ENCODE measurements around the gene IL26. TPM values are rescaled to one million over a fixed set of nuclear protein-coding genes. Genes with fewer than 3 reads are reported as not detected.

Gene IL26
- polyA plus RNA-seq, 1 donor from 2014 or later = not detected

- Histone ChIP-seq H3K4me2 (ENCODE audit: low read length) (no peak overlapping the region), H3K9me2 (ENCODE audit: insufficient read depth, low read length) (no peaks in the 10 kb centered on the region), H3K27me3 (ENCODE audit: insufficient read depth, low read depth, low read length) (no peaks in the 10 kb centered on the region), H3K27ac (ENCODE audit: low read length) (no peak overlapping the region), H3F3A (ENCODE audit: insufficient read depth, low read length, poor library complexity, severe bottlenecking) (no peaks in the 10 kb centered on the region), H3K36me3 (ENCODE audit: insufficient read depth, low read length) (no peaks in the 10 kb centered on the region), H2AFZ (ENCODE audit: low read depth, low read length) (no peak overlapping the region), H4K20me1 (ENCODE audit: insufficient read depth) (no peaks in the 10 kb centered on the region), H3K79me2 (replicated peaks; ENCODE audit: insufficient read depth, low read length) (no peaks in the 10 kb centered on the region), H3K9ac (ENCODE audit: low read length) (no peak overlapping the region), H3K9me3 (ENCODE audit: low read length) (no peaks in the 10 kb centered on the region), H3K4me3 (ENCODE audit: low read length) (no peak overlapping the region)
- TF ChIP-seq MXI1 (conservative IDR thresholded peaks at IDR 0.05; ENCODE audit: poor library complexity, severe bottlenecking) (no peak), RAD21 (conservative IDR thresholded peaks at IDR 0.05) (no peak), SMC3 (conservative IDR thresholded peaks at IDR 0.05; ENCODE audit: poor library complexity) (no peak), EP300 (conservative IDR thresholded peaks at IDR 0.05; ENCODE audit: poor library complexity, severe bottlenecking) (no peak), REST (IDR thresholded peaks at IDR 0.05; ENCODE audit: borderline replicate concordance) (no peak), POLR2AphosphoS5 (IDR thresholded peaks at IDR 0.05) (no peak), TAF1 (IDR thresholded peaks at IDR 0.05; ENCODE audit: low read depth) (no peak), EZH2 (IDR thresholded peaks at IDR 0.05; ENCODE audit: borderline replicate concordance, insufficient read depth, low read length, poor library complexity, severe bottlenecking) (no peak)
- TF ChIP-seq, protein P1, sequence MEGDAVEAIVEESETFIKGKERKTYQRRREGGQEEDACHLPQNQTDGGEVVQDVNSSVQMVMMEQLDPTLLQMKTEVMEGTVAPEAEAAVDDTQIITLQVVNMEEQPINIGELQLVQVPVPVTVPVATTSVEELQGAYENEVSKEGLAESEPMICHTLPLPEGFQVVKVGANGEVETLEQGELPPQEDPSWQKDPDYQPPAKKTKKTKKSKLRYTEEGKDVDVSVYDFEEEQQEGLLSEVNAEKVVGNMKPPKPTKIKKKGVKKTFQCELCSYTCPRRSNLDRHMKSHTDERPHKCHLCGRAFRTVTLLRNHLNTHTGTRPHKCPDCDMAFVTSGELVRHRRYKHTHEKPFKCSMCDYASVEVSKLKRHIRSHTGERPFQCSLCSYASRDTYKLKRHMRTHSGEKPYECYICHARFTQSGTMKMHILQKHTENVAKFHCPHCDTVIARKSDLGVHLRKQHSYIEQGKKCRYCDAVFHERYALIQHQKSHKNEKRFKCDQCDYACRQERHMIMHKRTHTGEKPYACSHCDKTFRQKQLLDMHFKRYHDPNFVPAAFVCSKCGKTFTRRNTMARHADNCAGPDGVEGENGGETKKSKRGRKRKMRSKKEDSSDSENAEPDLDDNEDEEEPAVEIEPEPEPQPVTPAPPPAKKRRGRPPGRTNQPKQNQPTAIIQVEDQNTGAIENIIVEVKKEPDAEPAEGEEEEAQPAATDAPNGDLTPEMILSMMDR (IDR thresholded peaks at IDR 0.05; ENCODE audit: poor library complexity, severe bottlenecking) = no peak
Measured at GRCh38 chr12:68189821-68190242, 35.8 kb downstream of the IL26 start.

GRCh38 chr12:68185598-68185997 is 40.0 kb downstream of the IL26 start:
- Histone ChIP-seq H3K4me2 (ENCODE audit: low read length) (no peak overlapping the region), H3K79me2 (replicated peaks; ENCODE audit: insufficient read depth, low read length) (no peaks in the 10 kb centered on the region), H3K9me3 (ENCODE audit: low read length) (no peaks in the 10 kb centered on the region), H3K9me2 (ENCODE audit: insufficient read depth, low read length) (no peaks in the 10 kb centered on the region), H2AFZ (ENCODE audit: low read depth, low read length) (no peak overlapping the region), H3K36me3 (ENCODE audit: insufficient read depth, low read length) (no peaks in the 10 kb centered on the region), H3K27me3 (ENCODE audit: insufficient read depth, low read depth, low read length) (no peaks in the 10 kb centered on the region), H3K4me3 (ENCODE audit: low read length) (no peak overlapping the region), H3K27ac (ENCODE audit: low read length) (no peak overlapping the region), H3F3A (ENCODE audit: insufficient read depth, low read length, poor library complexity, severe bottlenecking) (no peaks in the 10 kb centered on the region), H4K20me1 (ENCODE audit: insufficient read depth) (no peaks in the 10 kb centered on the region), H3K9ac (ENCODE audit: low read length) (no peak overlapping the region)
- TF ChIP-seq REST (IDR thresholded peaks at IDR 0.05; ENCODE audit: borderline replicate concordance) = no peak
- TF ChIP-seq EZH2 (IDR thresholded peaks at IDR 0.05; ENCODE audit: borderline replicate concordance, insufficient read depth, low read length, poor library complexity, severe bottlenecking) = no peak
- TF ChIP-seq TAF1 (IDR thresholded peaks at IDR 0.05; ENCODE audit: low read depth) = no peak
- no peak for TF ChIP-seq EP300 (conservative IDR thresholded peaks at IDR 0.05; ENCODE audit: poor library complexity, severe bottlenecking)
- TF ChIP-seq MXI1 (conservative IDR thresholded peaks at IDR 0.05; ENCODE audit: poor library complexity, severe bottlenecking) = no peak
- TF ChIP-seq RAD21 (conservative IDR thresholded peaks at IDR 0.05) = no peak
- no peak for TF ChIP-seq POLR2AphosphoS5 (IDR thresholded peaks at IDR 0.05)
- no peak for TF ChIP-seq SMC3 (conservative IDR thresholded peaks at IDR 0.05; ENCODE audit: poor library complexity)
- TF ChIP-seq, protein P1 (IDR thresholded peaks at IDR 0.05; ENCODE audit: poor library complexity, severe bottlenecking) = no peak

Measured in neural cell (in vitro differentiated cells).